Karpas-422 (cell line): Measurements from ENCODE around the gene NAT14. TPM values are rescaled to one million over a fixed set of nuclear protein-coding genes. Genes with fewer than 3 reads are reported as not detected.

Experiments used
- DNase-seq: peaks from one replicate; pipeline ENCODE4 v3.0.0-alpha.2; 2015
- H2AFZ ChIP-seq: fragments of 200-600 bp; sonication (generic); 2 replicates; pipeline ENCODE4 v1.6.1; 2014; ENCODE audit warnings: antibody characterized with exemption, low read length, mixed read lengths
- H3K27ac ChIP-seq: fragments of 200-600 bp; sonication (generic); 2 replicates; pipeline ENCODE4 v1.5.1; 2014; ENCODE audit warnings: mild to moderate bottlenecking, low read length, moderate library complexity
- H3K27me3 ChIP-seq: fragments of 200-600 bp; sonication (generic); 2 replicates; pipeline ENCODE4 v1.6.1; 2014; ENCODE audit warnings: low read length, mixed read lengths
- H3K36me3 ChIP-seq: fragments of 200-600 bp; sonication (generic); 2 replicates; pipeline ENCODE4 v1.6.1; 2014; ENCODE audit warnings: low read length, mixed read lengths; ENCODE audit not compliant: insufficient read depth
- H3K4me1 ChIP-seq: fragments of 200-600 bp; sonication (generic); 2 replicates; pipeline ENCODE4 v1.6.1; 2014; ENCODE audit warnings: mild to moderate bottlenecking, low read length, mixed read lengths
- H3K4me2 ChIP-seq: fragments of 200-600 bp; sonication (generic); 2 replicates; pipeline ENCODE4 v1.6.1; 2014; ENCODE audit warnings: low read length, low read depth, mild to moderate bottlenecking; ENCODE audit not compliant: poor library complexity, severe bottlenecking
- H3K4me3 ChIP-seq: fragments of 200-600 bp; sonication (generic); 2 replicates; pipeline ENCODE4 v1.5.1; 2014; ENCODE audit warnings: mild to moderate bottlenecking, antibody characterized with exemption, low read length, mixed read lengths
- H3K79me2 ChIP-seq: fragments of 200-600 bp; sonication (generic); 2 replicates; pipeline ENCODE4 v1.6.1; 2014; ENCODE audit warnings: mild to moderate bottlenecking, low read length, mixed read lengths
- H3K9ac ChIP-seq: fragments of 200-600 bp; sonication (generic); 2 replicates; pipeline ENCODE4 v1.6.0; 2014; ENCODE audit warnings: low read length
- H3K9me2 ChIP-seq: fragments of 200-600 bp; sonication (generic), shearing (Covaris generic); replicated peaks from 2 replicates; pipeline ENCODE4 v1.6.0; 2014; ENCODE audit warnings: mild to moderate bottlenecking, low read length, moderate library complexity; ENCODE audit not compliant: insufficient read depth
- H3K9me3 ChIP-seq: fragments of 300-700, 200-600 bp; sonication (generic); 2 replicates; pipeline ENCODE4 v1.6.1; 2014; ENCODE audit warnings: low read length, mixed read lengths
- H4K20me1 ChIP-seq: fragments of 200-600 bp; sonication (generic); 2 replicates; pipeline ENCODE4 v1.6.1; 2014; ENCODE audit warnings: mild to moderate bottlenecking, antibody characterized with exemption, low read length, low read depth; ENCODE audit not compliant: insufficient read depth
- total RNA-seq: library from RNA; depleted of rRNA; stranded (reverse); fragments of >200 nt; shearing (Covaris generic); gene quantifications from 2 replicates; pipeline ENCODE4 v1.2.3, GENCODE V29; 2014; ENCODE audit warnings: low replicate concordance

The NAT14 gene
- total RNA-seq, 1 experiment from 2014 or later, result 29.7 TPM

DNA sequence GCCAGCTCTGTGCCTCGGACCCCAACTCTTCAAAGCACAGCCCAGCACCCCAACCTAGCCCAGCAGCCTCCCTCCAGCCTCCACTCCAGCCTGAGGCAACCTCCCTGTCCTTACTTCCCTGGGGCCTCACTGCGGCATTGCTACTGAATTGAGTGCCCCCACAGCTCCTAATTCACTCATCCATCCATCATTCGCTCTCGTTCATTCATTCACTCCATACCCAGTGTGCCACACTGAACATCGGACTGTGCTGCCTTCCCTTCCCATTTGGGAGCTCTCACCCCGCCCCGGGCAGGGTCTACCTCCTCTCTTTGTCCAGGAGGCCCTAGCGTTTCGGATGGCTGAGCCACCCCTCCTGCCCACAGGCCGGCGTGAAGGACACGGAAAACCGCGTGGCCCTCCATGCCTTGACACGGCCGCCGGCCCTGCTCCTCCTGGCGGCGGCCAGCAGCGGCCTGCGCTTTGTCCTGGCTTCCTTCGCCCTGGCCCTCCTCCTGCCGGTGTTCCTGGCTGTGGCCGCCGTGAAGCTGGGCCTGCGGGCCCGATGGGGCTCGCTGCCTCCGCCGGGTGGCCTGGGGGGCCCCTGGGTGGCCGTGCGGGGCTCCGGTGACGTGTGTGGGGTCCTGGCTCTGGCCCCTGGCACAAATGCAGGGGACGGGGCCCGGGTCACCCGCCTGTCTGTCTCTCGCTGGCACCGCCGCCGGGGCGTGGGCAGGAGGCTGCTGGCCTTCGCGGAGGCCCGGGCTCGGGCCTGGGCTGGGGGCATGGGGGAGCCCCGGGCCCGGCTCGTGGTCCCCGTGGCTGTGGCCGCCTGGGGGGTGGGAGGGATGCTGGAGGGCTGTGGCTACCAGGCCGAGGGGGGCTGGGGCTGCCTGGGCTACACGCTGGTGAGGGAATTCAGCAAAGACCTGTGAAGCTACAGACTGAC lies 1.3 kb downstream of the NAT14 start:
- Histone ChIP-seq H3K4me3 (peak overlapping the region; percentile 75), H3K27me3 (no peaks in the 10 kb centered on the region), H2AFZ (no peak overlapping the region), H3K9me2 (no peaks in the 10 kb centered on the region), H3K27ac (no peak overlapping the region), H3K9me3 (no peaks in the 10 kb centered on the region), H4K20me1 (peaks cover 9% of the 10 kb centered on the region; the same call in 1 of the 2 replicates), H3K9ac (peak overlapping the region; percentile 86), H3K79me2 (no peaks in the 10 kb centered on the region), H3K4me1 (peaks cover 31% of the 10 kb centered on the region), H3K36me3 (no peaks in the 10 kb centered on the region), H3K4me2 (peak overlapping the region; percentile 81)
- DNase-seq, result no peak

DNA sequence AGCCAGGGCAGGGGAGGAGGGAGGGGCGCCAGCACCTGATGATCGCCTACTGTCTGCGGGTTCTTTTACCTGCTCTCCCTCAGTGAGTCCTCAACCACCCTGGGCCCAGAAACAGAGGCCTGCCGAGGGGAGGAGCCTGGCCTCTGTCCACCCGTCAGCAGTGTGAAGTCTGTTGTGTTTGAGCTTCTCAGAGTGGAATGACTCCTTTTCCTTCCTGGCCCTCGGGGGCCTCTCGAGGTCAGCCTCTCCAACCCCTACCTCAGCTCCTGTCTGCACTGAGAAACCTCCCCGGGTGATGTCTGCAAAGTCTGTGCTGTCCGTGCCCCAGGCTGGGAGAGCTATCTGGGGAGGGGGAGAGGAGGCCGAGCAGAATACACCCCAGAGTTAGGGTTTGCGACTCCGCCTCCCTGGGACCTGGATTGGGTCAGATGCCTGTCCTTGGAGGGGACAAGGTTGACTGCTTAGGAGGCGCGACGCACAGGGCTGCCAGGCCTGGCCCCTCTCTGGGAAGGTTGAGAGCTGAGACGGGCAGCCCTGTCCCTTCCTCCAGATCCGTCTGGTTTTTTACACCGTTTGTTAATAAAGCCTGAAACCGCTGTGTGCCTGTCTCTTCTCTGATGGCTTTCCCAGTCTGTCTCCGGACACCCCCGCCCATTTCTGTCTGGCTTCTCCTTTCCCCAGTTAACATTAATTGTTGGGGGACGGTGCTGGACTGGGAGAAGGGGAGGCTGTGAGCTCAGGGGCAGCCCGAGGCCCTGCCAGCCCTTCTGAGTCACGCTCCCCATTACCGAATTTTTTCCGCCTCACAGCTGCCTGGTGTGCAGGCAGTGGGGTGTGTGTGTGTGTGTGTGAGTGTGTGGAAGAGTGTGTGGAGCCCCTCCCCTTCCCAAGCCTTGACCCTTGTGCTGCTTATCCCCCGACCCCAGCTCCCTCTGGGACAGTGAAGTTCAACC lies 2.3 kb downstream of the NAT14 start:
- no peaks in the 10 kb centered on the region for H3K36me3 ChIP-seq
- no peaks in the 10 kb centered on the region for H3K9me3 ChIP-seq
- peak; percentile 60 for DNase-seq
- H3K4me3 ChIP-seq, result no peak overlapping the region
- no peak overlapping the region for H3K4me2 ChIP-seq
- peaks cover 9% of the 10 kb centered on the region; the same call in 1 of the 2 replicates for H4K20me1 ChIP-seq
- H3K9me2 ChIP-seq, result no peaks in the 10 kb centered on the region
- H3K27ac ChIP-seq, result no peak overlapping the region
- no peaks in the 10 kb centered on the region for H3K27me3 ChIP-seq
- no peak overlapping the region for H2AFZ ChIP-seq
- H3K9ac ChIP-seq, result peak overlapping the region; percentile 14; the same call in 1 of the 2 replicates
- peaks cover 31% of the 10 kb centered on the region for H3K4me1 ChIP-seq
- no peaks in the 10 kb centered on the region for H3K79me2 ChIP-seq

DNA sequence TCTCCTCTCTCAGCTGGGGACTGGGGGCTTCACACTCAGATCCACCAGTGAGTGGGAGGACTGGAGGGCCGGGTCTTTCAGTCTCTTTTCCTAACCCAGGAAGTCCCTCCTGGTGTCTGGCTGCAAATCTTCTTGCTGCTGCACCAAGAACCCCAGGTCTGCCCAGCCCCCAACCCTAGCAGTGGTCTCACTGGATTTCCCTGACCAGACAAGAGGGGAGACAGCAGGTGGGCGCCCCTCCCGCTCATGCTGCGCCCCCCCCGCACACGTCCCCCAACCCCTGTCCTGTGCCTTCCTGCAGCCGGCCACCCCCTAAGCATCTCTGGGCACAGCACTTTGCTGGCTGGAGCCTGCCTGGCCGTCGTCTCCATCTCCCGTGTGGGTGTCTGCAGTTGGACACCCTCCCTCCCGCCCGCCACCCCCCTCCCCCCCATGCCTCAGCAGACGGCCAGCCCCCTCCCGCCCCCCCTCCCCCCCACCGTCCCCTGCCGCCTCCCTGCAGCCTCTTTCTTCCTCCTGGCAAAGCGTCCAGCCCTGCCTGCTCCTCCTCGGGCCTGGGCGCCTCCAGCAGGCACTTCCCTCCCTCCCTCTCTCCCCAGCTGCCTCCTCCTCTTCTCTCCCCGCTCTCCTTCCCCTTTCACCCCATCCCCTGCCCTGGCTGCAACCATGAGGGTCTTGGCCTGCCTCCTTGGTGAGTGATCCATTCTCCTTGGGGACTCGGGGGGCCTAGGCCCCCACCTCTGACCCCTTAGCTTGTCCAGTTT lies 3.1 kb downstream of the NAT14 start, which contains the start of gene SSC5D:
Gene SSC5D (plus strand): TSS at position 513 of the 764 bp plus-strand sequence. CDS start 154 bp downstream, at position 667.
- H3K9me3 ChIP-seq, result no peaks in the 10 kb centered on the region
- peaks cover 31% of the 10 kb centered on the region for H3K4me1 ChIP-seq
- peak; percentile 50 for DNase-seq
- no peak within 1 kb of the TSS for H3K4me2 ChIP-seq
- peak within 1 kb of the TSS; percentile 29 for H3K9ac ChIP-seq
- no peak within 1 kb of the TSS for H3K4me3 ChIP-seq
- H3K27me3 ChIP-seq, result no peaks in the 10 kb centered on the region
- no peak within 1 kb of the TSS for H2AFZ ChIP-seq
- H3K27ac ChIP-seq, result no peak within 1 kb of the TSS
- H3K79me2 ChIP-seq, result no peaks in the 10 kb centered on the region
- peaks cover 9% of the 10 kb centered on the region; the same call in 1 of the 2 replicates for H4K20me1 ChIP-seq
- no peaks in the 10 kb centered on the region for H3K36me3 ChIP-seq
- no peaks in the 10 kb centered on the region for H3K9me2 ChIP-seq

DNA sequence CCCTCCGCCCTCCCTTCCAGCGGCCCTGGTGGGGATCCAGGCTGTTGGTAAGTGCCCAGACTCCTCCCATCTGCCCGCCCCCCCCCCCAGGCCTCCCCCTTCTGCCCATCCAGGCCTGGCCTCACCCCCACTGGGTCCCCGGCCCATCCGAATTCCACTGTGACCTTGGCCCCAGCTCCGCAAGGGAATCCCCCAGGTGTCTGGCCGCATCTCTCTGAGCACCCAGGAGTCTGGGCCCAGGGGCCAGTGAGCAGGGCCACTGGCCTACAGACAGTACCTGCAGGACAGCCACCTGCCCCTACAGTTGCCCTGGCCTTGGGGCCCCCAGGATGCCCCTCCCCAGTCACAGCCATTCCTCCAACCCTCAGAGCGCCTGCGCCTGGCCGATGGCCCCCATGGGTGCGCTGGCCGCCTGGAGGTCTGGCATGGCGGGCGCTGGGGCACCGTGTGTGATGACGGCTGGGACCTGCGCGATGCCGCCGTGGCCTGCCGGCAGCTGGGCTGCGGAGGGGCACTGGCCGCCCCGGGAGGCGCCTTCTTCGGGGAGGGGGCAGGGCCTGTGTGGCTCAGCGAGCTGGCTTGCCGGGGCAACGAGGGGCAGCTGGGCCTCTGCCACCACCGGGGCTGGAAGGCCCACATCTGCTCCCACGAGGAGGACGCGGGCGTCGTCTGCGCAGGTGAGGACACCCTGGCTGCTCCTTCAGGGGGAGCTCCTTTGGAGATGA lies 4.2 kb downstream of the NAT14 start:
- Histone ChIP-seq H3K4me2 (no peak overlapping the region), H3K79me2 (no peaks in the 10 kb centered on the region), H3K27me3 (no peaks in the 10 kb centered on the region), H3K9me2 (no peaks in the 10 kb centered on the region), H3K27ac (no peak overlapping the region), H3K9me3 (no peaks in the 10 kb centered on the region), H3K4me3 (no peak overlapping the region), H2AFZ (no peak overlapping the region), H3K4me1 (peaks cover 29% of the 10 kb centered on the region), H4K20me1 (peaks cover 9% of the 10 kb centered on the region; the same call in 1 of the 2 replicates), H3K9ac (no peak overlapping the region), H3K36me3 (no peaks in the 10 kb centered on the region)
- DNase-seq, result no peak

DNA sequence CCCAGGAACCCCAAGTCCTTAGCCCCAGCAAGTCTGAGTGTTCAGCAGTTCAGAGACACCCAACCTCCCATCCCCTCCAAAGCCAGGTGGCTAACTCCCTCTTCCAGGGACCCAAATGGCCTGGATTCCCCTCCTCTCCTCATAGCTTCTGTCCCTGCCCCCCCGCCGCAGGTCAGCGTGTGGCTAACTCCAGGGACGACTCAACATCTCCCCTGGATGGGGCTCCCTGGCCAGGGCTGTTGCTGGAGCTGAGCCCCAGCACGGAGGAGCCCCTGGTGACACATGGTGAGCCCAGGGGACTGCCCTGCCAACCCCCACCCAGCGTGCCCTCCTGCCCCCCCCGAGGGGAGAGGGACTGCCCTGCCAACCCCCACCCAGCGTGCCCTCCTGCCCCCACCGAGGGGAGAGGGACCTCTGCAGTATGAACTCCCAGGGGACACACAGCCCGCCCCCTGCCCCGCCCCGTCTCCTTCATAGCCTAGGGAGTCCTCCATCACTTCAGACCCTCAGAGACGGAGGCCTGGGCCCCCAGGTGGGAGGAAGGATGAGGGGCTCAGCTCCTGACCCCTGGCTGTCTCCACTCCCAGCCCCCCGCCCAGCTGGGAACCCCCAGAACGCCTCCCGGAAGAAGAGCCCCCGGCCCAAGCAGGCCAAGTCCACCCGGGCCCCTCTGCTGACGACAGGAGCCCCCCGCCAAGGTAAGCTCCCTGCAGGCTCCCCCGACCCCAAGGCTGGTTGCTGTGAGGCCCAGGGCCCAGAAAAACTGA lies 4.9 kb downstream of the NAT14 start:
- Histone ChIP-seq H3K27me3 (no peaks in the 10 kb centered on the region), H3K9ac (no peak overlapping the region), H3K79me2 (no peaks in the 10 kb centered on the region), H2AFZ (no peak overlapping the region), H3K4me3 (no peak overlapping the region), H3K9me2 (no peaks in the 10 kb centered on the region), H3K4me2 (no peak overlapping the region), H4K20me1 (peaks cover 9% of the 10 kb centered on the region; the same call in 1 of the 2 replicates), H3K4me1 (peaks cover 22% of the 10 kb centered on the region), H3K36me3 (no peaks in the 10 kb centered on the region), H3K27ac (no peak overlapping the region), H3K9me3 (no peaks in the 10 kb centered on the region)
- no peak for DNase-seq

DNA sequence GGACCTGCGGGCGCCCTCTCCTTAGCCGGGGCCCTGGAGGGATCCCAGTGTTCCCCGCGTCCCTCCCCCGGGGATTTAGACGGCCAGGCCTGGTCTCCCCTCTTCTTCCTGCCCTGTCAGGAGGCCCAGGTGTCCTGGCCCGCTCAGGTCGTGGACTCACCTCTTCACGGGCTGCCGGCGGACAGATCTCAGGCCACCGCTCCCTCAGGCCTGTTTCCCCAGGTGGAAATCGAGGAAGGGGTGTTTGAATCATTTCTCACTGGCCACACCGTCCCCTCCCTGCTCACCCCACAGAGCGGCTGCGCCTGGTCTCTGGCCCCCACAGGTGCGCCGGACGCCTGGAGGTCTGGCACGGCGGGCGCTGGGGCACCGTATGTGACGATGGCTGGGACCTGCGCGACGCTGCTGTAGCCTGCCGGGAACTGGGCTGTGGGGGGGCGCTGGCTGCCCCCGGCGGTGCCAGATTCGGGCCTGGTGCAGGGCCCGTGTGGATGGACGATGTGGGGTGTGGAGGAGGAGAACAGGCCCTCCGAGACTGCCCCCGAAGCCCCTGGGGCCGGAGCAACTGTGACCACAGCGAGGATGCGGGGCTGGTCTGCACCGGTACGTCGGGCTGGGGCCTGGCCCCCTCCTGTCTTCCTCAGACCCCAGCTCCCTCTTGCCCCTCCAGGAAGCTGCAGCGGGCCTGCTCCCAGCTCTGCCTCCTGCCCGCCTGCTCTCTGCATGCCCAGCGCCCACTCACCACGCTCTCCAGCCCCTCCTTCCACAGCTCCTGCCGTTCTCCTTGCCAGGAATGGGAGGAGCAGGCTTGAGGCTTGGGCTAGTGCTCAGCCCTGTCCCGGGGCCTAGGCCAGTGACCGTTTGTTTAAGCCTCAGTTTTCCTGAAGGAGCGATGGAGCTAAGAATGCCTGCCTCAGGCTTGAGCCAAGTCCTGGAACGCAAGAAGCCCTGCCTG lies 5.8 kb downstream of the NAT14 start:
- Histone ChIP-seq H3K9me3 (no peaks in the 10 kb centered on the region), H3K36me3 (no peaks in the 10 kb centered on the region)
- no peak for DNase-seq

More for the DNA sequence above, 5.8 kb downstream of the NAT14 start:
- Histone ChIP-seq H3K4me1 (peaks cover 18% of the 10 kb centered on the region), H3K27ac (no peak overlapping the region), H3K4me2 (no peak overlapping the region), H4K20me1 (peaks cover 9% of the 10 kb centered on the region; the same call in 1 of the 2 replicates), H3K4me3 (no peak overlapping the region), H3K79me2 (no peaks in the 10 kb centered on the region), H3K9ac (no peak overlapping the region), H2AFZ (no peak overlapping the region), H3K27me3 (no peaks in the 10 kb centered on the region), H3K9me2 (no peaks in the 10 kb centered on the region)
